IgD-negative memory B cell (primary cell): Measurements from ENCODE around the gene ZC3H10. TPM values are rescaled to one million over a fixed set of nuclear protein-coding genes. Genes with fewer than 3 reads are reported as not detected.
"Not testable (repeated sequence)": the region's sequence is repeated elsewhere in the genome, so short reads cannot be mapped to it uniquely, and the experiment has no call there.

Source experiments
- H3K27ac Mint-ChIP-seq, 3 donors: one replicate each; pipeline ENCODE4 v1.8.0; 2020 to 2022; ENCODE audit warnings: mild to moderate bottlenecking in 3 of 3, mixed read lengths in 3 of 3, moderate library complexity in 1 of 3
- H3K27me3 Mint-ChIP-seq: one replicate; pipeline ENCODE4 v1.8.0; 2021; ENCODE audit warnings: mixed read lengths
- H3K36me3 Mint-ChIP-seq: one replicate; pipeline ENCODE4 v1.8.0; 2020; ENCODE audit warnings: mild to moderate bottlenecking, mixed read lengths
- H3K4me1 Mint-ChIP-seq, 3 donors: one replicate each; pipeline ENCODE4 v1.8.0; 2020 to 2022; ENCODE audit warnings: mixed read lengths in 3 of 3, mild to moderate bottlenecking in 1 of 3
- H3K4me3 Mint-ChIP-seq, 4 donors: one replicate each; pipeline ENCODE4 v1.8.0; 2020 to 2022; ENCODE audit warnings: mild to moderate bottlenecking in 4 of 4, mixed read lengths in 4 of 4, moderate library complexity in 3 of 4
- H3K9me3 Mint-ChIP-seq, 3 donors: one replicate each; pipeline ENCODE4 v1.8.0; 2020 to 2021; ENCODE audit warnings: mixed read lengths in 3 of 3, mild to moderate bottlenecking in 1 of 3
- polyA plus RNA-seq: library from polyadenylated mRNA; unstranded; fragments of 300-500 nt; fragmentation: Illumina TruSeq; gene quantifications from one replicate; pipeline ENCODE4 v1.2.3, GENCODE V29; 2021

Gene ZC3H10, protein sequence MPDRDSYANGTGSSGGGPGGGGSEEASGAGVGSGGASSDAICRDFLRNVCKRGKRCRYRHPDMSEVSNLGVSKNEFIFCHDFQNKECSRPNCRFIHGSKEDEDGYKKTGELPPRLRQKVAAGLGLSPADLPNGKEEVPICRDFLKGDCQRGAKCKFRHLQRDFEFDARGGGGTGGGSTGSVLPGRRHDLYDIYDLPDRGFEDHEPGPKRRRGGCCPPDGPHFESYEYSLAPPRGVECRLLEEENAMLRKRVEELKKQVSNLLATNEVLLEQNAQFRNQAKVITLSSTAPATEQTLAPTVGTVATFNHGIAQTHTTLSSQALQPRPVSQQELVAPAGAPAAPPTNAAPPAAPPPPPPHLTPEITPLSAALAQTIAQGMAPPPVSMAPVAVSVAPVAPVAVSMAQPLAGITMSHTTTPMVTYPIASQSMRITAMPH
- polyA plus RNA-seq, result 2.9 TPM

DNA sequence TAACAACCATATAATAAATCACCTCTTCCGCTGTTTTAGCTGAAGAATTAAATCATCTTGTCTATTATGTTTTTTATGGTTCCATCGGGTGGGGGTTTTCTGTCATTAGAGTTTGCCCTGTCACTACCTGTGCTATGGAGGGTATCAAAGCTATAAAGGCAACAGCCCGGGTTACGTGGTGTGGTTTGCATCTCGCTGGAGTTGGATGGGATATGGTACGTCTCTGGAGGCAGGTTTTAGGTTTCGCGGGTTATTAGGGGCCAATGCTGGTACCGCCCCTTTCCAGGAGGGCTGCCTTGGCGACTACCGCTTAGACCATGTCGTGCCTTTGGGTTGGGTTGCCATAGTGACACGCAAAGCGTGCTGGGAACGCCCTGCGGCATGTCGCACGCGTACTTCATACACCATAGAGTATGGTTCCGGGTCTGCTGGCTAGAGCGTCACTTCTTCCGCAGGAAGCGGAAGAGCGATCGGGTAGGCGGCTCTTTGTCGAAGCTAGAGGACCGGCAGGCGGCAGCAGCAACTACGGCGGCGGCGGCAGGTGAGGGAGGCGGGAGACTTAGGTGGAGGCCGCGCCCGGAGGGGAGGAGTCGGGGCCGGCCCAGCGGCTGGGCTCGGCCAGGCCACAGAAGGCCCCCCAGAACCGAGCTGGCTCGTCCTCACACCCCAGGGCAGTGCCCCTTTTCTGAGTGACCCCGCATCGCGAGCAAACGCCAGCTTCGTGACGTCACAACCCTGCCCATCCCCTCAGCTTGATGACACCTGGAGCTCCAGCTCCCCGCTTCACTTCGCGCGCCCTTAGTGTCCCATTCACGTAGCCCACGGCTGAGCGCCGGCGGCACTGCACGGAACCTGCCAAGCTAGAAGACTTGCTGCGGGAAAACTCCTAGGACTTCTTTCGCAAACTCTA lies at the start of gene ZC3H10:
Gene ZC3H10, plus strand, starts transcription at position 489 of the 910 bp plus-strand sequence. CDS start 2,297 bp downstream, outside the sequence.
- Mint-ChIP-seq H3K27me3 (no peaks in the 10 kb centered on the region), H3K36me3 (peaks cover 10% of the 10 kb centered on the region), H3K4me1 (peaks cover 18 to 24% (median 23%) of the 10 kb centered on the region in 3 donors), H3K27ac (peak within 1 kb of the TSS; percentile 88 to 99 (median 96)), H3K4me3 (peak within 1 kb of the TSS; percentile 85 to 99 (median 96)), H3K9me3 (no peaks in the 10 kb centered on the region)

DNA sequence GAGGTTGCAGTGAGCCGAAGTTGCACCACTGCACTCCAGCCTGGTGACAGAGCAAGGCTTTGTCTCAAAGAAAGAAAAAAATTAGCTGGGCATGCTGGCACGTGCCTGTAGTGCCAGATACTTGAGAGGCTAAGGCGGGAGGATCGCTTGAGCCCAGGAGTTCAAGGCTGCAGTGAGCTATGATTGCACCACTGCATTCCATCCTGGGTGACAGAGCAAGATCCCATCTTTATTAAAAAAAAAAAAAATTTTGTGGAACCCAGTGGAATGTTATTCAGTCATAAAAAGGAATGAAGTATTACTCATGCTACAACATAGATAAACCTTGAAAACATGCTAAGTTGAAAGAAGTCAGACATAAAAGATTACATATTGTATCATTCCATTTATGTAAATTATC lies 46.4 kb upstream of the ZC3H10 start:
- Mint-ChIP-seq H3K27ac (no peak overlapping the region), H3K4me1 (no peaks in the 10 kb centered on the region), H3K4me3 (no peak overlapping the region), H3K9me3 (no peaks in the 10 kb centered on the region), H3K27me3 (no peaks in the 10 kb centered on the region), H3K36me3 (no peaks in the 10 kb centered on the region)

DNA sequence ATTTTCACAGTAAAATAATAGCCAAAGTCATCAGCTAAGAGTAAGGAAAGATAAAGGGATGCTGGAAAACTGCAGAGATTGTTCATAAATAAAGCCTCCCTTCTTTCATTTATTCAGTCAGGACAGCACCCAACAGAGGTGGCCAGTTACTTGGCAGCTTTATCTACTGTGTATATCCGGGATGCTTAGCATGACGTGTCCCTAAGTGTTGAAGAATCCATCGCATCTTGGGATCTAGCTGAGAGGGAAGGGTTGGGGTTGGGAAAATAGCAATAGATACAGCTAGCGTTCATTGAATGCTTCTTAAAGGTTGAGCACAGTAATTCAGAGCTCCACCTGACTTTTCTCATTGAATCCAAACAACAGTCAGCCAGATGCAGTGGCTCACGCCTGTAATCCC lies 43.7 kb upstream of the ZC3H10 start:
- H3K4me1 Mint-ChIP-seq, result peaks cover 0 to 6% (median 0%) of the 10 kb centered on the region in 3 donors
- H3K27me3 Mint-ChIP-seq, result peaks cover 5% of the 10 kb centered on the region
- H3K9me3 Mint-ChIP-seq, result no peaks in the 10 kb centered on the region
- no peak overlapping the region for H3K27ac Mint-ChIP-seq
- H3K36me3 Mint-ChIP-seq, result no peaks in the 10 kb centered on the region
- H3K4me3 Mint-ChIP-seq, result no peak overlapping the region

DNA sequence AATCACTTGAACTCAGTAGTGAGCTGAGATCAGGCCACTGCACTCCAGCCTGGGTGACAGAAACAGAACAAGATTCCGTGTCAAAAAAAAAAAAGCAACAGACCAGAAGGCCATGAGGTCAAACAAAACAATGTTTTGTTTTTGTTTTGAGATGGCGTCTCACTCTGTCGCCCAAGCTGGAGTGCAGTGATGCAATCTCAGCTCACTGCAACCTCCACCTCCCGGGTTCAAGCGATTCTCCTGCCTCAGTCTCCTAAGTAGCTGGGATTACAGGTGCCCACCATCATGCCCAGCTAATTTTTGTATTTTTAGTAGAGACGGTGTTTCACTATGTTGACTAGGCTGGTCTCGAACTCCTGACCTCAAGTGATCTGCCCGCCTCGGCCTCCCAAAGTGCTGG lies 40.1 kb upstream of the ZC3H10 start:
- H3K9me3 Mint-ChIP-seq, H3K27ac Mint-ChIP-seq, H3K36me3 Mint-ChIP-seq: not testable (repeated sequence)
- Mint-ChIP-seq H3K4me1 (peaks cover 0 to 10% (median 1%) of the 10 kb centered on the region in 3 donors), H3K4me3 (peak overlapping the region in 1 of 4 donors; percentile 37), H3K27me3 (peaks cover 18% of the 10 kb centered on the region)

DNA sequence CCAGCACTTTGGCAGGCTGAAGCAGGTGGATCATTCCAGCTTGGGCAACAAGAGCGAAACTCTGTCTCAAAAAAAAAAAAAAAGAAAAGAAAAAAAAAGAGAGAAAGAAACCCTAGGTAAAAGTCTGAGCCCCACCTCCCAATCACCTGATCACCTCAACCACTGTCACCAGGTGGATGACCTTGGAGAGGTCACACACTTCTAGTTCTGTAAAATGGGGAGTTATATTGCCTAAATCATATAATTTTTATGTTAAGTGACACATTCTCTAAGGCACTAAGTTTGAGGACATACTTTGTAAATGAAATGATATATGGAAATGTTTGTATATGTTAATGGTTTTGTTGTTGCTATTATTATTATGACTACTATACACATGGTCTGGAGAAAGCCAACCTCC lies 39.6 kb upstream of the ZC3H10 start:
- Mint-ChIP-seq H3K9me3 (no peaks in the 10 kb centered on the region), H3K36me3 (no peaks in the 10 kb centered on the region), H3K4me1 (peaks cover 0 to 10% (median 1%) of the 10 kb centered on the region in 3 donors), H3K27ac (no peak overlapping the region), H3K4me3 (peak overlapping the region; percentile 78 to 93 (median 88)), H3K27me3 (peaks cover 18% of the 10 kb centered on the region)

- Mint-ChIP-seq H3K9me3 (no peaks in the 10 kb centered on the region), H3K4me1 (peaks cover 0 to 10% (median 1%) of the 10 kb centered on the region in 3 donors), H3K4me3 (peak overlapping the region; percentile 78 to 93 (median 88)), H3K36me3 (no peaks in the 10 kb centered on the region), H3K27me3 (peaks cover 18% of the 10 kb centered on the region), H3K27ac (no peak overlapping the region)
Measured at GRCh38 chr12:56078931-56079722, 38.9 kb upstream of the ZC3H10 start.

DNA sequence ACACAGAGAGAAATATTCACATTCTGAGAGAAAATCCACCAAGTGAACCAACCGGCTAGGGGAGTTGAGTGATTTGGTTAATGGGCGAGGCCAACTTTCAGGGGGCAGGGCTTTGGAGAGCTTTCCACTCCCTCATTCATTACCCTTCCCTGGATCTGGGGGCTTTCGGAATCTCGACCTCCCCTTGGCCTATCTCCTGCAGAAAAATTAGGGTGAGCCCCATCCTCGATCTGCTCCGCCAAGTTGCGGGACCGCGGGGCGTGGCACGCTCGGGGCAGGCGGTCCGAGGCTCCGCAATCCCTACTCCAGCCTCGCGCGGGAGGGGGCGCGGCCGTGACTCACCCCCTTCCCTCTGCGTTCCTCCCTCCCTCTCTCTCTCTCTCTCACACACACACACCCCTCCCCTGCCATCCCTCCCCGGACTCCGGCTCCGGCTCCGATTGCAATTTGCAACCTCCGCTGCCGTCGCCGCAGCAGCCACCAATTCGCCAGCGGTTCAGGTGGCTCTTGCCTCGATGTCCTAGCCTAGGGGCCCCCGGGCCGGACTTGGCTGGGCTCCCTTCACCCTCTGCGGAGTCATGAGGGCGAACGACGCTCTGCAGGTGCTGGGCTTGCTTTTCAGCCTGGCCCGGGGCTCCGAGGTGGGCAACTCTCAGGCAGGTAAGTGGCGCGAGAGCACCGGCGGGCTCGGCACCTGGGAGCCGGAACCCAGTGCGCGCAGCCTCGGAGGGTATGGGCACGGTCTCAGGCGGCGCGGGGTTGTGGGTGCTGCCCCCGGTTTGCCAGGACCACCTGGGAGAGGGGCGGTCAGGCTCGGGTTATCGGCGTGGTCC lies 38.1 kb upstream of the ZC3H10 start, which contains the start of gene ERBB3:
Gene ERBB3, plus strand, starts transcription at position 443 of the 833 bp plus-strand sequence. Its CDS starts 136 bp downstream, at position 579.
- peaks cover 18% of the 10 kb centered on the region for H3K27me3 Mint-ChIP-seq
- no peak within 1 kb of the TSS for H3K27ac Mint-ChIP-seq
- H3K36me3 Mint-ChIP-seq, result no peaks in the 10 kb centered on the region
- peak within 1 kb of the TSS; percentile 78 to 93 (median 88) for H3K4me3 Mint-ChIP-seq
- no peaks in the 10 kb centered on the region for H3K9me3 Mint-ChIP-seq
- peaks cover 0 to 10% (median 1%) of the 10 kb centered on the region in 3 donors for H3K4me1 Mint-ChIP-seq

DNA sequence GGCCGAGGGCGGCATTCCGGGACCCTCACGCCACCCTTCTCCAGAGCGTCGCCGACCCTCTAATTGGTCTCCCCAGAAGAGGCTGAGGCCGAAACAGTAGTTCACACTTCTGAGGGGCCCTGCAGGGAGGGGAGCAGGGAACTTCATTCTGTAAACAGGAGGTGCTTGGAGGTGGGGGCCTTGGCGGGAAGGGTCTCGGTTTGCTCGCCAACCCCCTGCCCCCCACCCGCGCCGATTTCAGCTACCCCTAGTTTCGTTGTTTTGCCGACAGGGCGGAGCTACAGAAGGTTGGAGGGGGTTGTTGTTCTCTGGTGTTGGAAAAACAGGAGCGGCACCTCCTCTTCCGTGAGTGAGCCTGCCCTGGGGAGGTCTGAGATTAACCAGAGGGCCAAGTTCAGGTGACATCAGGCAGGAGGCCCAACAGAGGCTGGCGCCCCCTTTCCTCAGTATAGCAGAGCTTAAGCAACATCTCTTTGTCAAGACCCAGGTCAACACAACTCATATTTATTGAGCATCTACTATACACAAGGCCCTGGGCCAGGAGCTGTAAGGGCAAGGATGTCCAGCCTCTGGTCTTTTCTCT lies 37.4 kb upstream of the ZC3H10 start:
- Mint-ChIP-seq H3K4me1 (peaks cover 0 to 10% (median 1%) of the 10 kb centered on the region in 3 donors), H3K27ac (no peak overlapping the region), H3K36me3 (no peaks in the 10 kb centered on the region), H3K27me3 (peaks cover 18% of the 10 kb centered on the region), H3K4me3 (peak overlapping the region; percentile 78 to 92 (median 86)), H3K9me3 (no peaks in the 10 kb centered on the region)

DNA sequence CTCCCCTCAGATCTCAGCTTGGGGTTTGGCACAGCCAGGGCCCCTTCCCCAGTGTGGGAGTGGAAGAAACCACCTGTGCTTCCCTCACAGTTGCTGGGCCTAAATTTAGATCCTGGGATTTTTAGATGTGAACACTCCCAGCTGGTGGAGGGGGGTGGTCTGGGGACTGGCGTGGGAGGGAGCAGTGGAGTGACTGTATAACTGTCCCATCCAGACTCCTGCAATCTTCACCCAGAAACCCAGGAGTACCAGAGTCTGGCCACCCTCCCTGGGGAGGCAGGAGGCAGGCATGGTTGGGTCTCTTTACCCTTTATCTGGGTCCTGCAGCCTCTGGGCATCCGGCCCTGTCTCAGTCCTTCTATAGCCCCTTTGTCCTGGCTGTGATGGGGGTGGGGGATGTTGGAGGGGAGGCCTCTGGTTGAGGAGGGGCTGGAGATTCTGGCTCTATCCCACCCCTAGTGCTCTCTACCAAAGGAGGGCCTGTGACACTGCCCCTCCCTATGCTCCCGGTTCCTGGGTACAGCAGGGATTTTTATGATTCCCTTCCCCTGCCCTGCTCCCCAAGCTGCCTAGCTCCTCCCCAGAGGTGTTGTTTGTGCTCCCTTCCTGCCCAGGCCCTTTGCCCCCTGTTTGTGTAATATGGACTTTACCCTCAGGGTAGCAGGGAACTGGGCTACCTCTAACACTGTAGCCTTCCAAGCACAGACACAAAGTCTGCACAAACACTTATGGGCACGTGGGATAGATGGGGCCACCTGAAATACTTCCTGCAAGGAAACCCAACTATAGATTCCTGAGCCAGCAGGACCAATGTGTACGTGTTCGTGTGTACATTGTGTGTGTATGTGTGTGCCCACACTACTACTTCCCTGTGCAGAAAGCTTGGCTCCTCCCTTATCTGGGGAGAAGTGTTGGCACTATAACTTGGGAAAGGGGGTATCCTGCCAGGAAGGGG lies 36.4 kb upstream of the ZC3H10 start:
- Mint-ChIP-seq H3K36me3 (no peaks in the 10 kb centered on the region), H3K27ac (no peak overlapping the region), H3K27me3 (peaks cover 18% of the 10 kb centered on the region), H3K4me1 (peaks cover 0 to 10% (median 1%) of the 10 kb centered on the region in 3 donors), H3K9me3 (no peaks in the 10 kb centered on the region), H3K4me3 (peak overlapping the region in 3 of 4 donors; percentile 45 to 78 (median 63))

- H3K27me3 Mint-ChIP-seq, result peaks cover 18% of the 10 kb centered on the region
- no peaks in the 10 kb centered on the region for H3K9me3 Mint-ChIP-seq
- peak overlapping the region in 1 of 4 donors; percentile 57 for H3K4me3 Mint-ChIP-seq
- no peaks in the 10 kb centered on the region for H3K36me3 Mint-ChIP-seq
- peaks cover 0 to 10% (median 1%) of the 10 kb centered on the region in 3 donors for H3K4me1 Mint-ChIP-seq
- no peak overlapping the region for H3K27ac Mint-ChIP-seq
Measured at GRCh38 chr12:56082382-56082781, 35.7 kb upstream of the ZC3H10 start.

DNA sequence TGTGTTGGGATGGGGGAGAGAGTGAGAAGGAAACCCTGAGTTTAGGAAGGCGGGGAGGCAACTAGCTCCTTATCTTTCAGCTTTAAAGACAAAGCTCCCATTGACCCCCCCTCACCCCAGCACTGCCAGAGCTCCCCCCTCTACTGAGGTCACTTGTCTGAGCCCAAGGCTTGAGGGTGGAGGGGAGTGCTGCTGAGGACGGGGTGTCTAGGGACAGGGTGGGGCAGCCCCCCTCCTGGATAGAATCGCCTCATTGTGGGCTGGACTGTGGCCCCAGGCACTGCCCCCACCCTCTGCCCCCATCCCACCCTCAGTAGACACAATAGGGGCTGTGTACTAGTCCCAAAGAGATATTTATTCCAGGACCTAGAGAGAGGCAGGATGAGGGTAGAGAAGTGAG lies 35.1 kb upstream of the ZC3H10 start:
- Mint-ChIP-seq H3K36me3 (no peaks in the 10 kb centered on the region), H3K27ac (no peak overlapping the region), H3K4me3 (no peak overlapping the region), H3K27me3 (peaks cover 18% of the 10 kb centered on the region), H3K9me3 (no peaks in the 10 kb centered on the region), H3K4me1 (peaks cover 0 to 10% (median 1%) of the 10 kb centered on the region in 3 donors)

- Mint-ChIP-seq H3K4me3 (no peak overlapping the region), H3K9me3 (no peaks in the 10 kb centered on the region), H3K36me3 (no peaks in the 10 kb centered on the region), H3K27ac (no peak overlapping the region), H3K27me3 (peaks cover 13% of the 10 kb centered on the region), H3K4me1 (peaks cover 0 to 1% (median 0%) of the 10 kb centered on the region in 3 donors)
Measured at GRCh38 chr12:56084958-56085543, 33.0 kb upstream of the ZC3H10 start.
